ENCODE results near the gene EFHD1.
"Not testable (repeated sequence)": the region's sequence is repeated elsewhere in the genome, so short reads cannot be mapped to it uniquely, and the experiment has no call there.

The EFHD1 gene

DNA sequence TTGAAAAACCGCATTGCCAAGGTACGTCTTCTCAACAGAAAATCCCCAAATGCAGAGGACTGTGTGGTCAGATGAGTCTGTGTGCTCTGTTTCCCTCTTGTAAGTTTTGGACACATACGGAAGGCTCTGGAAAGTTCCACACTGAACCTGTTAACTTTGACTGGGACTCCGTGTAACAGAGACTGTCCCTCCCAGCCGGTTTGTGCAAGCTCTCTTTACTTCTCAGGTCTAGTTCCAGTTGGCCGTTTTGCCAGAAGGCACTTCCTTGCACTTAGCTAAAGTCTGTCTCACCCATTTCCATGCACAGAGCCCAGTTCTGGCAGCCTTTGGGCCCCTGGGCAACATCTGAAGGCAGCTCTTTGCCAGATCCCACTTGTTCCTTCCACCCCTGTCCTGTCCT lies 22.0 kb downstream of the EFHD1 start:
- no peak for DNase-seq

DNA sequence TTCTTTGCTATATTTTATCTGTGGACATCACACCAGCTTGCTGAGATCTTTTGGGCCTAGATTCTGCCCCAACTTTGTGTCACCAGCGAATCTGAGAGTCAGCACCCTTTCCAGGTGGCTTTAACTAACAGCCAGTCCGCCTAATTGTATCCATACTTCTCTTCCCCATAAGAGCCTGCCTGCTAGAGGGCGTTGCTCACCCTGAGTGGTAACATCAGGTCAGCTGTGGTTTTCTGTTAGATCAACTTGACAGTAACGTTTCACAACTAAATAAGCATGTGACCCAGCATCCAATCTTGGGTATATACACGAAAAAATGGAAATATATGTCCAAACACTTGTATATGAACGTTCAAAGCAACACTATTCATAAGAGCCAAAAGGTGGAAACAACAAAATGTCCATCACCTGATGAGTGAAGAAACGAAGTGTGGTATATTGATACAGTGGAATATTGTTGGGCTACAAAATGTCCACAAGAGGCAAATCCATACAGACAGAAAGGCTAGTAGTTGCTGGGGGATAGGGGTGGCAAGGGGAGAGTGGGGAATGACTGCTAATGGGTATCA lies 24.9 kb downstream of the EFHD1 start:
- DNase-seq: no peak

DNA sequence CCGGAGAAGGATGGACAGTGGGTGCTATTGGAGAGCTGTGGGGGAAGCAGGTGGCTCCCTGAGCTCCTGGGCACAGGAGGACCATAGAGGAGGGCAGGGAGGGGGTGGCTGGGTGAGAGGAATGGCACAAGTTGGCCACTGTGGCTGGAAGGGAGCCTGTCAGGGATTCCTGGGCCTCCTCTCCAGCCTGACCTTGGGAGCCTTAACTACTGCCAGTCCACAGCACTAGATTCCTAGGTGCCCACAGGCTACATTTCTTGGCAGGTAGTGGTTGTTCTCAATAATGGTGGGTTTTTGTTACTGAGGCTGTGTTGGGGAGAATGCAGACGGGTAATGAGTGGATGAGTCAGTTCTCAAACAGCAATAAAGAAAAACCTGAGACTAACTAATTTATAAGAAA lies 26.0 kb downstream of the EFHD1 start:
- no peak for DNase-seq

DNA sequence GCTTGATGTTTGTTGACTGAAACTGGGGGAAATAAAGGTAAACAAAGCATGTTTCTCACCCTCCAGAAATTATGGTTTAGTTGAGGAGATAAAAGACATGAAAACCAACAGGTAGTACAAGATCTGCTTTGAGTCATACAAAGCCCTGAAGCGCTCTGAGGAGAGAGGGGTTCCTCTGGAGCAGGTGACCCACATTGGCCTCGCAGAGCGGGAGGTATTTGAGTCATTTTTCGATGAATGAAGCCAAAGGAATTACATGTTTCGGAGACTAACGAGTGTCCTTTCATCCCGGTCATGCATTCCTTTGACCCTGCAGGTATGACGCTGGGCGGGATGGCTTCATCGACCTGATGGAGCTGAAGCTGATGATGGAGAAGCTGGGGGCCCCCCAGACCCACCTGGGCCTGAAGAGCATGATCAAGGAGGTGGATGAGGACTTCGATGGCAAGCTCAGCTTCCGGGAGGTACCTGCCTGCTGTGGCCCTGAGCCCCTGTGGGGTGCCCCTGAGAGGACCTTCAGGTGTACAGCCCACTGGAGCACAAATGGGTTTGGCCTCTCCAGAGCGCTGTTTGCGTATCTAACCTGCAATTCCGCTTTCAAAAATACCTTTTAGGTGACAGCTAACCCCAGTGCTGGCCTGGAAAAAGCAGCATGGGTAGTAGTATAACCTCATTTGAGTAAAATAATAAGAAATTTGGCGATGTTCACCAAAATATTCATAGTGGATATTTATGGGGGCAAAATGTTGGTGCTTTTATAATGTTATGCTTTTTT lies 29.3 kb downstream of the EFHD1 start:
- DNase-seq: no peak

DNA sequence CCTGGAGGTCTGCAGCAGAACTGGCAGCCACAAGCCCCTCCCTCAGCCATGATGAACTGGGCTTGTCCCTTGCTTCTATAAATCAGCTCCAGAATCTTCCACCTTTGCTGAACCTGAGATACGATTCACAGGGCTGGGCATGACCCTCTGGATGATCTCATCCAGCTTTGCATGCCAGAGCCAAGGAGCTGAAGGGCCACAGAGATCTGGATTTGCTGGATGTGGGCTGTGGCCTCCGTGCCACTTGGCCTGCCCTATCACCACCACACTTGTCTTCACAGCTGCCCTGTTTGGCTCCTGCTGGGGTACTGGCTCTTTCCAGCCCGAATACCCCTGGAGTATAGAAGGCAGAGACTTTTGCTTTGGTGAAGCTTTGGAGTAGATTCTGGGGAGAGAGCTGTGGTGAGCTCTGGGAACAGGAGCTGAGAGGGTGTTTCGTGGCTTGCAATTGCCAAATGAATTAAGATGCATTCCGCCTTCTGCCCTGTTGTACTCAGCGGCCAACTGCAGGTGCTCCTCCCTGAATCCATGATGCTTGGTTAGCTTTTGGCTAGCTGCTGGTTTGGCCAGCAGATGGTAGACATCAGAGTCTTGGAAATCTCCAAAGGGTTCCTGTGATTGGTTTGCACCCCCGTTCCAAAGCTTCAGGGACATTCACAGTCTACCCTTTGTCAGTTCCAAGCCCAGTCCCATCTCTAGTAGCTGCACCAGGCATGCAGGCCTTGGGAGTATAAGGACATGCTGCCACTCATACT lies 32.8 kb downstream of the EFHD1 start:
- DNase-seq: no peak

DNA sequence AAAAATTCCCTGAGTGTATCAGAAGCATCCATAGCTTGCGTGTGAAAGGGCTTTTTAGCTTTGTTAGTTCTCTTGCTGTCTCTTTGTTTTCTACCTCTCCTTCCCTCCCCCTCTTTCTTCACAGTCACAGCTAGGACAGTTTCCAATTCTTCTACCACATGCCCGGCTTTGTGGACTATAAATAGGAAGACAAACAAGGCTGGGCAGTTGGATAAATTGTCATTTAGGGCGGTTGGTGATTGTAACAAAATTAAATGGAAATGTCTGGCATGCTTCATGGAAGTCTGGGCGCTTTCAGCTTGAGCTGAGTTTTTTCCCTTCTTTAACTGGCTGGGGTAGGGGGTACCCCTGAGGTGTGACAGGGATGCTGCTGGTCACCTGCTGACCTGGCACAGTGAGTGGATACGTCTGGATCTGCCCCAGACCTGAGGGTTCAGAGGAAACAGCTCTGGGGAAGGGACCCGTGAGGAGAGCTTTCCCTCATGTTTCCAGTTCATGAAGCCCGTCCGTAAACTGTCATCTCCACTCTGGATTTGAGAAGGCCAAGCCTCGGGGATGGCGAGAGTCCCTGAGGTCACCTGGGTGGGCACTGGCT lies 34.7 kb downstream of the EFHD1 start:
- DNase-seq: peak; percentile 48

DNA sequence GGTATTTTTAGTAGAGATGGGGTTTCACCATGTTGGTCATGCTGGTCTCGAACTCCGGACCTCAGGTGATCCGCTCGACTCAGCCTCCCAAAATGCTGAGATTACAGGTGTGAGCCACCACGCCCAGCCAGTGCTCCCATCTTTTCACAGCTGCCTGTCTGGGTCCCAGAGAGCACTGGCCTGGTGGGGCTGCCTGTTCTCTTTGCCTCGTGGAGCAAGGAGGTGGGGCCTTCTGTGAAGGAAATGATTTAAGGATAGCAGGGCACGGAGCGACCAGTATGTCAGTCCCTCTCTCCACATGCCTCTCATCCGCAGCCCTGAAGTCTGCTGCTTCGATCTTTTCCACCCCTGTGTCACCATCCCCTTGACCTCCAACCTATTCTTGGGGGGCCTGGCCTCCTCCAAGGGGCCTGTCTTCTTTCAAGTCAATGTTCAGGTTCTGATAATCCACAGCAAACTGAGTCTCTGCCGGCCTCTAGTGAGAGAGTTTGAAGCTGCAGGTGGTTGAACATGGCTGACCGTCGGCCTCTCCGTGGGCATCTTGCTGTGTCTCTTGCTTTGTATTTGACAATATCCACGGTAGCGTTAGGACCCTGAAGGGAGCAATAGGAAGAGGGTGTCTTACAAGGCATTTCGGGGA lies 35.5 kb downstream of the EFHD1 start:
- DNase-seq: no peak

DNA sequence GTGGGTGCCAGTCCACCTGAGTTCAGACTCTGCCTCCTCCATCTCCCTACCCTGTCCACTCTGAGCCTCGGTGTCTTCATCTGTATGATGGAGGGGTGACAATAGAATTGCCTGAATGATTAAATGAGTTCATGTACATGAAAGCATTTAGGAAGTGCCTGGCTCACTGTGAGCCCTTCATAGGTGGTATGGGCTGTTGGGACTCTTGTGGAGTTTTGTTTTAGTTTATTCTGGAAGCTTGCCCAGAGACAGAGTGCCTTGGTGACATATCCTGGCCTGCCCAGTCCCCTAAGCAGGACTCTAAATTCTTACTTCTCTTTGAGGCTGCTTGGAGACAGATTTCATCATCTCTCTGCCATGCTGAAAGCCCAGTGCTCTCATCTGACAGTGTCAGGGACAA lies 39.2 kb downstream of the EFHD1 start:
- no peak for DNase-seq

DNA sequence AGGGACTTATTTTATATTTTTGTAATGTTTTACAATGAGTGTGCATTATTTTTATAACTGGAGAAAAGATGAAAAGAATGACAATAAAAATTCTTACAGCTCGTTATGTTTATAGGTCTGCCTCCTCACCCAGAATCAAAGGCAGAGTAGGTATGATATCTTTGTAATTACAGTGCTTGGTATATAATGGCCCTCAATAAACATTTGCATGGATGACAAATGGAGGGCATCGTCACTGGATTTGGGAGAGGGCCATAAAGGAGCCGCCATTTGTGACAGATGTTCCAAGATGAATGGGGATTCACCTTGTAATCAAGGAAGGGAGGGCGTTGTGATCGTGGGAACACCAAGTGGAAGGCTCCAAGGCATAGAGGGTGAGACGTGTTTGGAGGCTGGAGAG lies 41.1 kb downstream of the EFHD1 start:
- no peak for DNase-seq

DNA sequence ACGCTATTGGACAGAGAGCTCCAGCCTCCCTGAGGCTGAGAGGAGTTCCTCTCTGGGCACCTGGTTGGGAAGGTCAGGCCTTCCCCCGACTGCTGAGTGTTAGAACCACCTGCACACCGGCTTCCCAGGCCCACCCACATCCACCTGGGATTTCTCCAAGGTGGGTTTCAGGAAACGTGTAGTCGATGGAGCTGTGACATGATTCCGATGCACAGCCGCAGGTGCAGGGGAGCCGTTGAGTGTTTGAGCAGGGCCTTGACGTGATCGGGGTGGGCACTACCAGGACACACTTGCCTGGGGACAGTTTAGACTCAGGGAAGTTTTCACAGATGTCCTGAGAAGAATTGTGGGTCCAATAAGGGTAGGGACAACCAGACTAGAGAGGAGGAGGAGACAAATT lies 42.0 kb downstream of the EFHD1 start:
- DNase-seq: no peak

DNA sequence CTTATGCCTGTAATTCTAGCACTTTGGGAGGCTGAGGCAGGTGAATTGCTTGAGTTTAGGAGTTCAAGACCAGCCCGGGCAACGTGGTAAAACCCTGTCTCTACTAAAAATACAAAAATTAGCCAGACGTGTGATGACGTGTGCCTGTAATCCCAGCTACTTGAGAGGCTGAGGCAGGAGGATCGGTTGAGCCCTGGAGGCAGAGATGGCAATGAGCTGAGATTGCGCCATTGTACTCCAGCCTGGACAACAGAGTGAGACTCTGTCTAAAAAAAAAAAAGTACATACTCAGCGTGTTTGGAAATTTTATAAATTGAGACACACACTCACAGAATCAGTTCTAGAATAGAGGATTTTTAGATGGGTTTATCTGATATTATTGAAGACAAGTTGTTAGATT lies 46.6 kb downstream of the EFHD1 start:
- DNase-seq: no peak

DNA sequence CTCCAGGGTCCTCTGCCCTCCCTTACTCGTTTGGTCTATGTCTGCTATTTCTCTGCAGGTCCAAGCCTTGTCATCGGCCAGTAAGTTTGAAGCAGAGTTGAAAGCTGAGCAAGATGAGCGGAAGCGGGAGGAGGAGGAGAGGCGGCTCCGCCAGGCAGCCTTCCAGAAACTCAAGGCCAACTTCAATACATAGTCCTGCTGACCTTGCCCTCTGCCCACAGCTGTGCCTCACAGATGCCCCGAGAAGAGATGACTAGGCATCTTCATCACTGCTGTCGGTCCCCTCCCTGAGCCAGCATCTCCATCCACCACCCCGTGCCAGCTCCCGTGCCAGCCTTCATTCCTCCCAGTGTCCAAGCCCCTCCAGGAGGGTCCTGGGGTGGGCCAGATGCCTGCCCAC lies 48.1 kb downstream of the EFHD1 start:
- DNase-seq: no peak

DNA sequence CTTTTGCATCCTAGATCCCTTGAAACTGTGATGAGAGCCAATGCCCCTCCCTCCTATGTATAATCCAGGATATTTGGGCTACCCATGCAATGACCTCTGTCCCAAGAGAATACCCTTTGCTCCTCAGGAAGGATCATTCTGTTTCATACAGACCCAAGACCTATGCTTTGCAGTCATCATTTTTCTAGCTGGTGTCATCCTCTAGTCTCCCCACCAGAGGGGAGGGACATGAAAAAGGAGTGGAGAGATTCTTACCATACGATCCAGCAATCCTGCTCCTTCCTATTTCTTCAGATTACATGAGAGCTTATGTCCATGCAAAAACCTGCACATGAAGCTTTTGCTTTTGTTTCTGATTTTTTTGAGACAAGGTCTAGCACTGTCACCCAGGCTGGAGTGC lies 50.0 kb downstream of the EFHD1 start:
- no peak for DNase-seq

DNA sequence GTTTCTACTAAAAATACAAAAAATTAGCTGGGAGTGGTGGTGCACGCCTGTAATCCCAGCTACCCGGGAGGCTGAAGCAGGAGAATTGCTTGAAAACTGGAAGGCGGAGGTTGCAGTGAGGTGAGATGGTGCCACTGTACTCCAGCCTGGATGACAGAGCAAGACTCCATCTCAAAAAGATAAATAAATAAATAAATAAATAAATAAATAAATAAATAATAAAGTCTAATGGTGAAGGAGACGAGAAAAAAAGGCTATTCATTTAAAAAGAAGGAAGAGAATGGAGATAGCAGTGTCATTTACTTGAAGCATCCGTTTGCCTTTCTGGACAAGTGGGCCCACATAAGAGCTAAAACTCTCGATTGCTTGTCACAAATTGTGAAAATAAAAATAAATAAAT lies 52.0 kb downstream of the EFHD1 start:
- not testable (repeated sequence) for DNase-seq

DNA sequence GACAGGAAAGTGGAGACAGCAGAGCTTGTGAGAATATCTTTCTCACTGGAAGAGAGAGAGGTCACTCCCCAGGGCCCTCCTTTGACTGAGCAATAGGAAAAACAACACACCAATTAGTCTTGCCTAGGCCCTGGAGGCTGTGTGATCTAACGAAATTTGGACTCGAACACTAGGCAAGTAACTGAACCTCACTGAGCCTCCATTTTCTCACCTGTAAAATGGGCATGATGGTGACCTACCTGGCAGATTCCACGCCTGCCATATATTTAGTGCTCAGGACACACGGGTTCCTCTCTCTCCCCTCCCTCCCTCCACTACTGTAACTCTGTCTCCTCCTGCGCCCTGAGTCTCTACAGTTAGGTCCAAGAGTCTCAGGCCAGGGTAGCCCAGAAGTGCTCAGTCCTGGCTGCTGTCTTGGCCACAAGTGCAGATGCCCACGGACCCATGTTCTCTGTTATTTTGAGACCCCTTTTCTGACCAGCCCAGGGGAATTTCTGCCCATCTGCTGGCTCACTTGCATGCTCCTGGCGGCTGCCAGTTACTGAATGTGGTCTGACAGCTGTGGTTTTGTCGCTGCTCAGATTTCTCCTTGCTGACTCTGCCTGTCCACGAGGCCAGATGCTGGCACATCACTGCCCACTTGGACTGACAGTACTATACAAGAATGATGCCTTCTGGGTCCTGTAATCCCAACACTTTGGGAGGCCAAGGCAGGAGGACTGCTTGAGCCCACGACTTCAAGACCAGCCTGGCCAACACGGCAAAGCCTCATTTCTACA lies 54.2 kb downstream of the EFHD1 start:
- no peak for DNase-seq

DNA sequence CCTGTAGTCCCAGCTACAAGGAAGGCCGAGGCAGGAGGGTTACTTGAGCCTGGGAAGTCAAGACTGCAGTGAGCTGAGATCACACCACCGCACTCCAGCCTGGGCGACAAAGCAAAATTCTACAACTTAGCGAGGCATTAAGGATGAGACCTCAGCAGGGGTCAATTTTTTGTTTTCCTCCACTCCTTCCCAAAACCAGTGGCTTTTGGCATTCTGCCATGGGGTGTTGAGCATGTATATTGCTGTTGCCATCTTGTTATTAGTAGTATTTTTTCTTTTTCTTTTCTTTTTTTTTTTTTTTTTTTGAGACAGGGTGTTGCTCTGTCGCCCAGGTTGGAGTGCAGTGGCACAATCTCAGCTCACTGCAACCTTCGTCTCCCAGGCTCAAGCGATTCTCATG lies 54.8 kb downstream of the EFHD1 start:
- DNase-seq: peak; percentile 6

DNA sequence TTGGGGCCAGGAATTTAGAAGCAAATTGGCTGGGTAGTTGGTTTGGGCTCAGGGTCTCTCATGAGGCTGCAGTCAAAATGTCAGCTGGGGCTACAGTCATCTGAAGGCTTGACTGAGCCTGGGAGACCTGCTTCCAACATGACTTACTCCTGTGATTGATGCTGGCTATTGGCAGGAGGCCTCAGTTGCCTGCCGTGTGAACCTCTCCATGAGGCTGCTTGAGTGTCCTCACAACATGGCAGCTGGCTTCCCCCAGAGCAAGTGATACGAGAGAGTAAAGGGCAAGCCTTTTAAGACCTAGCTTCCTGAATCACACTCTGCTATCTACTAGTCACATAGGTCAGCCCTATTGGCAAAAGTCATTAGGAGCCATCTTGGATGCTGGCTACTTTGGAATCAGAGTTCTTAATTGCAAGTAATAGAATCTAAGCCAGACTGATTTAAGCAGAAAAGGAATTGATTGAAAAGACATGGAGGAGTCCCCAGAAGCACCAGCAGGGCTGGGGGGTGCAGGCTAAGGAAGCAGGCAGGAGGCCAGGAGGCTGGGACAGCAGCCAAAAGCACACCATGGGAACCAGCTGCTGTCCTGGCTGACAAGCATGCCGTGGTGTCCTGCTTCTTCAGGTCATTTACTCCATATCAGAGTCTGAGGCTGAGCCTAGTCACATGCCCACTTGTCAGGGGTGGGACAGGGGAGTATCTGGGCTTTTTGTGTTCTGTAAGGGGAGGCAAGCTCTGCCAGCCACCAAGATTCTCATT lies 55.9 kb downstream of the EFHD1 start:
- DNase-seq: peak; percentile 51

DNA sequence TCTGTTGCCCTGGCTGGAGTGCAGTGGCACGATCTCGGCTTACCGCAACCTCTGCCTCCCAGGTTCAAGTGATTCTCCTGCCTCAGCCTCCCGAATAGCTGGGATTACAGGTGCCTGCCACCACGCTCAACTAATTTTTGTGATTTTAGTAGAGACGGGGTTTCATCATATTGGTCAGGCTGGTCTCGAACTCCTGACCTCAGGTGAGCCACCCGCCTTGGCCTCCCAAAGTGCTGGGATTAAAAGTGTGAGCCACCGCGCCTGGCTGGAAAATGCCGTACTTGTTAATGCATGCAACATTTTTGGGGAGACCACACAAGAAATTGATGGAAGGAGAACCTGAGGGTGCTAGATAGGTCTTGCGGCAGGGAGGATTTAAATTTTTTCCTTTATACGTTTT lies 57.7 kb downstream of the EFHD1 start:
- not testable (repeated sequence) for DNase-seq

DNA sequence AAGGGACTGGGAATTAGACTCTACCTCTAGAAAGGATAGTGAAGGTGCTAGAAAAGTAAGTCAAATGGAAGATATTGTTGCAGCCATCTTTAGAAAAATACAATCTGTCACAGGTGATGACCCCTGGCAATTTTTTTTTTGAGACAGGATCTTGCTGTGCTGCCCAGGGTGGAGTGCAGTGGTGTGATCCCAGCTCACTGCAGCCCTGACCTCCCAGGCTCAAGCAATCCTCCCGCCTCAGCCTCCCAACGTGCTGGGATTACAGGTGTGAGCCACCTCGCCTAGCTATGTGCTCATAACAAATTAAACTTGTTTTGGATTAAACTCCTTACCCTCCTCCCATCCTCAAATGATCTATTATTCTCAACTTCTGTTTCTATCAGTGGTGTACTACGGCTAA lies 59.9 kb downstream of the EFHD1 start:
- DNase-seq: no peak

DNA sequence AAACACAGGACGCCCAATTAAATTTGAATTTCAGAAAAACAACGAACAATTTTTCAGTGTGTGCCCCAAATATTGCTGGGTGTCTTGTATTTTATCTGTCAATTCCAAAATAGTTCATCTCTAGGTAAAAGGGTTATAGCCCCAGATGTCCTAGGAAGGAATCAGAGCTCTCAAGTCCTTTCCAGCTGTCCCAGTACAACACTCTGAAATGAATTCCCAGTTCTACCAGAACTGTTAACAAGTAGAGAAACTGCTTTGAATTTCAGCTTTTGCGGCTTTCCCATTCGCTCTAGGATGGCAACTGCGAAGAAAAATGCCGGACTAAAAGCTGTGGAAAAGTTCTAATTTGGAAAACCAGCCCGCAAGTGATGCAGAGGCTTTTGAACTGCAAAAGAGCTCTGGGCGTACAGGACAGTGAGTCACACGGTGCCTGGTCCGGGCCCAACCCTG lies 63.2 kb downstream of the EFHD1 start:
- no peak for DNase-seq

DNA sequence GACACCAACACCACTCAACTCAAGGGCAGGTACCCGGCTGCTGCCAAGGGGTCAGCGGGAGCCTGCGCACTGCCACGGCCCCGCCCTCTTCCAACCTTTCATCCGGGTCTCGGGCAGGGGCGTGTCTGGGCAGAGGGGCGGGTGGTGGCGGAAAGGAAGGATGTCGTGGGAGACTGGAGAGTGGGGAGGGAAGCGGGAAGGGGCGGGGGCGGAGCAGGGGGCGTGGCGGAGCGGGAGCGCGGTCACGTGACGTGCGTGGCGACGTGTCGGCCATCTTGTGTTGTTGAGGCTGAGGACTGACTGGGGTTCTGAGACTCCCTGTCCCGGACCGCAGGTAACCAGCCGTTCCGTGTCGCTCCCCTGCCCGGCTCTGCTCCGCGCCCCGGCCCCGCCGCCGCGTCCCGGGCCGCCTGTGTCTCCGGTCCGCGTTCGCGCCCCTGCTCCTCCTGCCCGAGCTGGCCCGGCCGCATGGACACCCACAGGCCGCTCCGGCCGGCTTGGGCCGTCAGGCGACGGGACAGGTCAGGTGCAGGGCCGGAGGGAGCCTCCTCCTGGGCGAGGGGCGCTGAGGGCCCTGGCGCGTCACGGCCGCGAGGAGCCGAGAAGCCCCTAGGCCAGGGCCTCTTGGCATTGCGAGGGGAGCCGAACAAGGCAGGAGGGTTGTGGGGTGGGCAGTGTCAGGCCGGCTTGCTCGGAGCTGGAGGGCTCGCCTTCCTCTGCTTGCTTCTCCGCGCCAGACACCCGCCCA lies 63.8 kb downstream of the EFHD1 start, which contains the start of gene GIGYF2:
Gene GIGYF2, plus strand, starts transcription at position 273 of the 748 bp plus-strand sequence. CDS start 37,867 bp downstream, outside the sequence.
- DNase-seq: peak; percentile 96

Data from NCI-H345 (cell line).